Neural progenitor cell (in vitro differentiated cells): Measurements from ENCODE around the gene CASP9.

Source experiments
- CTCF ChIP-seq: fragments of 200-600 bp; sonication (generic); IDR thresholded peaks from 2 replicates; pipeline ENCODE4 v1.5.1; 2017; ENCODE audit warnings: antibody characterized with exemption, mild to moderate bottlenecking
- EZH2 ChIP-seq: fragments of 200-600 bp; sonication (generic); IDR thresholded peaks from 2 replicates; pipeline ENCODE4 v1.6.1; 2017; ENCODE audit warnings: antibody characterized with exemption, mild to moderate bottlenecking, moderate library complexity

DNA sequence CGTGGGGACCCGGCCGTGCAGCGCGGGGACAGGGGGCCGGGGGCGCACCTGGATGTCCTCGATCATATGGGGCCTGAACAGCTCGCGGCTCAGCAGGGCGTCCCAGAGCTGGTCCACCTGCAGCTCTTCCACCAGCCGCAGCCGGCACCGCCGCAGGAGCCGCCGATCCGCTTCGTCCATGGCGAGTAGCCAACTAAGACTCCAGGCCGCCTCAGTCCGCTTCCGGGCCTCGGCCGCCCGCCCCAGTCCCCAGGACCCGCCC is at the start of gene CASP9:
- TF ChIP-seq CTCF = no peak
- TF ChIP-seq EZH2 = no peak
